Measurements from ENCODE around the gene NSL1. TPM values are rescaled to one million over a fixed set of nuclear protein-coding genes. Genes with fewer than 3 reads are reported as not detected.

Gene NSL1
- total and polyA plus RNA-seq, 9 of the 15 experiments (the other 6 are each of a cell fraction or from before 2014, with no cell fraction given), result 53.5 to 108 (median 59.1) TPM

DNA sequence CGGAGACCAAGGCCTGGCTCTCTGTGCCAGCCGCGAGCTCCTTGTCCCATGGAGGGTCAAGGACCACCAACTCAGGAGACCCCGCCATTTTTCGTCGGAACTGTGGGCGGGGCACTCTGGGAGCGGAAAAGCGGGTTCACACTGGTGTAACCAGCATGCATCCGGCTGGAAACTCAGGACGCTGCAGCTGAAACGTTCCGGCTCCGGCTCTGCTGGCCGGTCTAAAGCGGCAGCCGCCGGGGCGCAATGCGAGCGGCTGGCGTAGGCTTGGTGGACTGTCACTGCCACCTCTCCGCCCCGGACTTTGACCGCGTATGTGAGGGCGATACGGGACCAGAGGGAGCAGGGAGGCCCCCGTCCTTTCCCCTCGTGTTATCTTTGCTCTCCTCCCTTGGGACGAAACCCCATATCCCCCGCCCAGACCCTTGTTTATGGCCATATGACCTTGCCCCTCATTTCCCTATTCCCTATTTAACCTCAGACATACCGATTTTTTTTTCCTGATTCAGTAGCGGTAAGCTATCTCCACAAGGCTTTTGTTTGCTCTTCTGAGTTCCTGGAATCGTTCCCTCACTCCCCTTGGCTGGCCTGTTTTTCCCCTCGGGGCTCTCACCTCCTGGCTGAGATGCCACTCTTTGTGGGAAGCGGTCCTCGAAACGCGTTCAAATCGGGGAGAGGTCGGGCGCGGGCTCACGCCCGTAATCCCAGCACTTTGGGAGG lies at the start of gene NSL1, which contains the start of gene TATDN3 (continued):
- TF ChIP-seq, protein P1, sequence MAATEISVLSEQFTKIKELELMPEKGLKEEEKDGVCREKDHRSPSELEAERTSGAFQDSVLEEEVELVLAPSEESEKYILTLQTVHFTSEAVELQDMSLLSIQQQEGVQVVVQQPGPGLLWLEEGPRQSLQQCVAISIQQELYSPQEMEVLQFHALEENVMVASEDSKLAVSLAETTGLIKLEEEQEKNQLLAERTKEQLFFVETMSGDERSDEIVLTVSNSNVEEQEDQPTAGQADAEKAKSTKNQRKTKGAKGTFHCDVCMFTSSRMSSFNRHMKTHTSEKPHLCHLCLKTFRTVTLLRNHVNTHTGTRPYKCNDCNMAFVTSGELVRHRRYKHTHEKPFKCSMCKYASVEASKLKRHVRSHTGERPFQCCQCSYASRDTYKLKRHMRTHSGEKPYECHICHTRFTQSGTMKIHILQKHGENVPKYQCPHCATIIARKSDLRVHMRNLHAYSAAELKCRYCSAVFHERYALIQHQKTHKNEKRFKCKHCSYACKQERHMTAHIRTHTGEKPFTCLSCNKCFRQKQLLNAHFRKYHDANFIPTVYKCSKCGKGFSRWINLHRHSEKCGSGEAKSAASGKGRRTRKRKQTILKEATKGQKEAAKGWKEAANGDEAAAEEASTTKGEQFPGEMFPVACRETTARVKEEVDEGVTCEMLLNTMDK (IDR thresholded peaks at IDR 0.05; ENCODE audit: borderline replicate concordance, insufficient read depth, low read depth, low read length, poor library complexity, severe bottlenecking), result no peak
- TF ChIP-seq SMARCC2 (IDR thresholded peaks at IDR 0.05; ENCODE audit: low read depth) (peak; percentile 19), TGIF2 (CRISPR knock-in tag; IDR thresholded peaks at IDR 0.05) (no peak), MAFK (IDR thresholded peaks at IDR 0.05; ENCODE audit: low read length) (peak; percentile 54), TAF7 (tag; IDR thresholded peaks at IDR 0.05) (peak; percentile 96), LARP7 (IDR thresholded peaks at IDR 0.05) (no peak; the same call in 1 of the 2 replicates), PHB2 (IDR thresholded peaks at IDR 0.05; ENCODE audit: low read depth) (no peak; the same call in 1 of the 2 replicates), FOS (IDR thresholded peaks at IDR 0.05; ENCODE audit: extremely low read depth, insufficient read length) (no peak), IFI16 (CRISPR knock-in tag; IDR thresholded peaks at IDR 0.05) (no peak), STAT5A (IDR thresholded peaks at IDR 0.05; ENCODE audit: borderline replicate concordance, low read length) (no peak; the same call in 1 of the 2 replicates), RAD51 (IDR thresholded peaks at IDR 0.05; ENCODE audit: borderline replicate concordance, low read depth) (no peak), ZNF146 (CRISPR knock-in tag; IDR thresholded peaks at IDR 0.05; ENCODE audit: unreplicated experiment) (no peak), KLF1 (tag; IDR thresholded peaks at IDR 0.05) (peak; percentile 9; the same call in 1 of the 2 replicates), HIVEP1 (CRISPR knock-in tag; IDR thresholded peaks at IDR 0.05) (peak; percentile 8; the same call in 1 of the 2 replicates), ZZZ3 (IDR thresholded peaks at IDR 0.05) (peak; percentile 74; the same call in 1 of the 2 replicates), PHF8 (IDR thresholded peaks at IDR 0.05; ENCODE audit: borderline replicate concordance, low read length) (peak; percentile 99), NCOA4 (IDR thresholded peaks at IDR 0.05; ENCODE audit: partially characterized antibody) (no peak), CBX3 (IDR thresholded peaks at IDR 0.05; ENCODE audit: borderline replicate concordance in 1 of 2, low read length in 2 of 2) (peak in 1 of 2 experiments; percentile 94; a peak in 1 of 3 replicates)
- TF ChIP-seq, protein P2, sequence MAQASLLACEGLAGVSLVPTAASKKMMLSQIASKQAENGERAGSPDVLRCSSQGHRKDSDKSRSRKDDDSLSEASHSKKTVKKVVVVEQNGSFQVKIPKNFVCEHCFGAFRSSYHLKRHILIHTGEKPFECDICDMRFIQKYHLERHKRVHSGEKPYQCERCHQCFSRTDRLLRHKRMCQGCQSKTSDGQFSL (CRISPR knock-in tag; IDR thresholded peaks at IDR 0.05), result peak; percentile 54; the same call in 1 of the 2 replicates
- TF ChIP-seq, protein P2 (tag; IDR thresholded peaks at IDR 0.05), result no peak
- TF ChIP-seq, protein P3, sequence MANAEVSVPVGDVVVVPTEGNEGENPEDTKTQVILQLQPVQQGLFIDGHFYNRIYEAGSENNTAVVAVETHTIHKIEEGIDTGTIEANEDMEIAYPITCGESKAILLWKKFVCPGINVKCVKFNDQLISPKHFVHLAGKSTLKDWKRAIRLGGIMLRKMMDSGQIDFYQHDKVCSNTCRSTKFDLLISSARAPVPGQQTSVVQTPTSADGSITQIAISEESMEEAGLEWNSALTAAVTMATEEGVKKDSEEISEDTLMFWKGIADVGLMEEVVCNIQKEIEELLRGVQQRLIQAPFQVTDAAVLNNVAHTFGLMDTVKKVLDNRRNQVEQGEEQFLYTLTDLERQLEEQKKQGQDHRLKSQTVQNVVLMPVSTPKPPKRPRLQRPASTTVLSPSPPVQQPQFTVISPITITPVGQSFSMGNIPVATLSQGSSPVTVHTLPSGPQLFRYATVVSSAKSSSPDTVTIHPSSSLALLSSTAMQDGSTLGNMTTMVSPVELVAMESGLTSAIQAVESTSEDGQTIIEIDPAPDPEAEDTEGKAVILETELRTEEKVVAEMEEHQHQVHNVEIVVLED (CRISPR knock-in tag; IDR thresholded peaks at IDR 0.05), result peak; percentile 74
- TF ChIP-seq, protein P4, sequence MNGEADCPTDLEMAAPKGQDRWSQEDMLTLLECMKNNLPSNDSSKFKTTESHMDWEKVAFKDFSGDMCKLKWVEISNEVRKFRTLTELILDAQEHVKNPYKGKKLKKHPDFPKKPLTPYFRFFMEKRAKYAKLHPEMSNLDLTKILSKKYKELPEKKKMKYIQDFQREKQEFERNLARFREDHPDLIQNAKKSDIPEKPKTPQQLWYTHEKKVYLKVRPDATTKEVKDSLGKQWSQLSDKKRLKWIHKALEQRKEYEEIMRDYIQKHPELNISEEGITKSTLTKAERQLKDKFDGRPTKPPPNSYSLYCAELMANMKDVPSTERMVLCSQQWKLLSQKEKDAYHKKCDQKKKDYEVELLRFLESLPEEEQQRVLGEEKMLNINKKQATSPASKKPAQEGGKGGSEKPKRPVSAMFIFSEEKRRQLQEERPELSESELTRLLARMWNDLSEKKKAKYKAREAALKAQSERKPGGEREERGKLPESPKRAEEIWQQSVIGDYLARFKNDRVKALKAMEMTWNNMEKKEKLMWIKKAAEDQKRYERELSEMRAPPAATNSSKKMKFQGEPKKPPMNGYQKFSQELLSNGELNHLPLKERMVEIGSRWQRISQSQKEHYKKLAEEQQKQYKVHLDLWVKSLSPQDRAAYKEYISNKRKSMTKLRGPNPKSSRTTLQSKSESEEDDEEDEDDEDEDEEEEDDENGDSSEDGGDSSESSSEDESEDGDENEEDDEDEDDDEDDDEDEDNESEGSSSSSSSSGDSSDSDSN (IDR thresholded peaks at IDR 0.05; ENCODE audit: borderline replicate concordance in 1 of 2, low read depth in 2 of 2, low read length in 2 of 2), result peak; percentile 94 to 98

Measured in K562 (cell line).